ENCODE results near the gene LUM.

- TF ChIP-seq CTCF (IDR thresholded peaks at IDR 0.05) (no peak), POLR2A (IDR thresholded peaks at IDR 0.05) (no peak)
Measured at GRCh38 chr12:91059211-91059610, 52.1 kb downstream of the LUM start.

Data from right lobe of liver (tissue), 4 donors.